GM23248 (cell line): ENCODE measurements around the gene SRP14.

Experiments used
- EZH2 ChIP-seq: fragments of 200-600 bp; sonication (generic); IDR thresholded peaks from 2 replicates; pipeline ENCODE4 v1.6.1; 2018; ENCODE audit warnings: antibody characterized with exemption, mild to moderate bottlenecking; ENCODE audit not compliant: insufficient read depth, poor library complexity, severe bottlenecking
- EZH2phosphoT487 ChIP-seq: fragments of 200-600 bp; sonication (generic); IDR thresholded peaks from 2 replicates; pipeline ENCODE4 v1.6.1; 2018; ENCODE audit warnings: antibody characterized with exemption, moderate library complexity, mild to moderate bottlenecking, low read depth; ENCODE audit not compliant: insufficient read depth

DNA sequence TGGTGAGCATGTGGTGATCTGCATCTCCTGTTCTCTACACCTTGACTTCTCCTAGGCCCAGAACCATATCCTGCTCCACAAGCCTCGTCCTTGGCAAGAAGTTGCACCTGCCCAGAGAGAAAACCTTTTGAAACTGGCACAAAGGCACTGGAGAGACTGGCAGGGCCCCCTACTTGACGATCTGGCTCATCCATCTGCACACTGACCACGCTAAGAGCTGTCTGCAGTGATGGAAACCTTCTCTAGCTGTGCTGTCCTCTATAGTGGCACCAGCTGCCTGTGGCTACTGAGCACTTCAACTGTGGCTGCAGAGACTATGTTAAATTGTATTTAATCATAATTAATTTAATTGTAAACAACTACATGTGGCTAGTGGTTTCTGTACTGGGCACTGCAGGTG lies 26.2 kb upstream of the SRP14 start:
- TF ChIP-seq EZH2phosphoT487 (no peak), EZH2 (no peak)
